Fibroblast of lung (primary cell): ENCODE results near the gene SYNJ2.

Experiments
- CTCF ChIP-seq, 2 donors: IDR thresholded peaks in 1 of 2; conservative IDR thresholded peaks in 1 of 2; 1 replicate in 1 of 2; 2 replicates in 1 of 2; pipeline ENCODE4 v1.5.1; 2011 to 2012; ENCODE audit warnings: low read length in 2 of 2, control low read depth in 1 of 2, inconsistent platforms in 1 of 2, low read depth in 1 of 2, mild to moderate bottlenecking in 1 of 2
- EZH2 ChIP-seq: IDR thresholded peaks from 2 replicates; pipeline ENCODE4 v1.5.1; 2012; ENCODE audit warnings: low read length, control low read depth, mild to moderate bottlenecking; ENCODE audit errors: missing control alignments

- no peak for TF ChIP-seq CTCF (conservative IDR thresholded peaks at IDR 0.05 in 1 of 2, IDR thresholded peaks at IDR 0.05 in 1 of 2; ENCODE audit: low read depth in 1 of 2, low read length in 2 of 2)
- no peak for TF ChIP-seq EZH2
These were observed 23.0 kb downstream of the SYNJ2 start for GRCh38 chr6:158004701-158005095.
